GM19238 (cell line): Measurements from ENCODE around the gene THBS2.
"Not testable (repeated sequence)": the region's sequence is repeated elsewhere in the genome, so short reads cannot be mapped to it uniquely, and the experiment has no call there.

ENCODE experiments used
- DNase-seq: peaks from one replicate; pipeline ENCODE4 v3.0.0; 2011; ENCODE audit warnings: low spot score; ENCODE audit not compliant: insufficient read length

THBS2 gene

GRCh38 chr6:169212436-169212835 is 41.2 kb downstream of the THBS2 start:
- no peak for DNase-seq

GRCh38 chr6:169211881-169212280 is 41.8 kb downstream of the THBS2 start:
- no peak for DNase-seq

- DNase-seq = no peak
Observed at GRCh38 chr6:169210611-169211010, 43.0 kb downstream of the THBS2 start.

GRCh38 chr6:169208011-169208410 is 45.6 kb downstream of the THBS2 start:
- no peak for DNase-seq

GRCh38 chr6:169207482-169207881 is 46.2 kb downstream of the THBS2 start:
- no peak for DNase-seq

- no peak for DNase-seq
Observed at GRCh38 chr6:169205176-169206160, 48.2 kb downstream of the THBS2 start.

- DNase-seq = no peak
Observed at GRCh38 chr6:169204167-169204566, 49.5 kb downstream of the THBS2 start.

GRCh38 chr6:169201985-169202384 is 51.7 kb downstream of the THBS2 start:
- DNase-seq = no peak

- DNase-seq = no peak
Observed at GRCh38 chr6:169200893-169201514, 52.6 kb downstream of the THBS2 start.

GRCh38 chr6:169199625-169200335 is 53.9 kb downstream of the THBS2 start:
- DNase-seq = no peak

GRCh38 chr6:169198885-169199284 is 54.8 kb downstream of the THBS2 start:
- no peak for DNase-seq

- not testable (repeated sequence) for DNase-seq
Observed at GRCh38 chr6:169197929-169198328, 55.7 kb downstream of the THBS2 start.

- not testable (repeated sequence) for DNase-seq
Observed at GRCh38 chr6:169196279-169196678, 57.4 kb downstream of the THBS2 start.

GRCh38 chr6:169194737-169195136 is 58.9 kb downstream of the THBS2 start:
- no peak for DNase-seq

- no peak for DNase-seq
Observed at GRCh38 chr6:169190970-169191369, 62.7 kb downstream of the THBS2 start.

- no peak for DNase-seq
Observed at GRCh38 chr6:169190144-169190584, 63.5 kb downstream of the THBS2 start.

- DNase-seq = no peak
Observed at GRCh38 chr6:169189686-169190085, 64.0 kb downstream of the THBS2 start.

GRCh38 chr6:169189182-169189581 is 64.5 kb downstream of the THBS2 start:
- no peak for DNase-seq

GRCh38 chr6:169188475-169188874 is 65.2 kb downstream of the THBS2 start:
- DNase-seq = no peak

GRCh38 chr6:169188051-169188470 is 65.6 kb downstream of the THBS2 start:
- DNase-seq = no peak

- DNase-seq = no peak
Observed at GRCh38 chr6:169186496-169187169, 67.0 kb downstream of the THBS2 start.
